GM21390 (cell line): ENCODE measurements around the gene NSF.
A peak's percentile ranks its signal among the peaks of the same experiment; 100 is the strongest.
"Not testable (repeated sequence)": the region's sequence is repeated elsewhere in the genome, so short reads cannot be mapped to it uniquely, and the experiment has no call there.

Experiments
- ATAC-seq: cut with Tn5 transposase; IDR thresholded peaks from one replicate; pipeline ENCODE4 v1.9.1; 2021; ENCODE audit not compliant: unreplicated experiment

The NSF gene

DNA sequence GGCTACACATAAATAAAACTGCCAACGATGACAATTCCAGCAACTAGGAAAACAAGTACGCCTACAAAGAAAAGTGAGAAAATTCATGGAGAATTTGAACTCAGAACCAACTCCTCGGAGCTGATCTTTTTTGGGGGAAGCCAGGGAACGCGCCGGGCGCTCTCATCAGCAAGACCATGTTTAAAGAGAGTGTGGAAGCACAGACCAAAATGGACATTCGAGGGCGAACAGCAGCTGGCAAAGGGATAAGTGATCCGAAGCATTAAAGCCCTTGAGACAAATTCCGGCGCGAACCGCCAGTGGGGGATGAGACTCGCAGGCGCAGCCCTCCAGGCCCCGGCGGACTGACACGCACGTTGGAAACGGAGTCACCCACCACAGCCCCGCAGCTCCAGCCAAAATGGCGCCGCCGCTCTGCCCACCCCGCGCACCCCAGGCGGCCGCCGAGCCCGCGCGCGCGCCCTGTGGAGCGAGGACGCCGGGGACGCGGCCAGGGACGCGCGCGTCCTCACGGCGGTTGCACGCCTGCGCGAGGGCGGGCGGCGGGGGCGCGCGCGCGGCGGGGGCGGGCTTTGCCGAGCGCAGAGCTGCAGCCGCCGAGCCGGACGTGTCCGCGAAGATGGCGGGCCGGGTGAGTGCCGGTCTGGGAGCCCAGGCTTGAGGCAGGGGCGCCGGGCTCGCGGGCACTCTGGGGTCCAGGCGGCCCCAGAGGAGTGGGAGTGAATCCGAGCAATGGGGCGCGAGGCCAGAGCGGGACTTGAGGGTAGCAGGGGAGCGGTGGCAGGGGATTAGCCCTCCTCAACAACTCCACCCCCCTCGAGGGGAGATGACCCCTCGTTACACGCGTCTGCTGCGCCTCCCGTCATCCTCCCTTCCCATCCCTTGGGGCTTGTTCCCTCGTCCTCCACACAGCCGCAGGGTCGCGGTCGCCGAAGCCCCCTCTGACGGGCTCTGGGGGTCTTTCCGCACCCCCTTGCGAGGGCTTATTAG lies at the start of gene NSF:
NSF (plus strand) TSS at position 513 of the 990 bp plus-strand sequence; CDS start at position 620, 107 bp downstream.
- peak; percentile 66 for ATAC-seq

DNA sequence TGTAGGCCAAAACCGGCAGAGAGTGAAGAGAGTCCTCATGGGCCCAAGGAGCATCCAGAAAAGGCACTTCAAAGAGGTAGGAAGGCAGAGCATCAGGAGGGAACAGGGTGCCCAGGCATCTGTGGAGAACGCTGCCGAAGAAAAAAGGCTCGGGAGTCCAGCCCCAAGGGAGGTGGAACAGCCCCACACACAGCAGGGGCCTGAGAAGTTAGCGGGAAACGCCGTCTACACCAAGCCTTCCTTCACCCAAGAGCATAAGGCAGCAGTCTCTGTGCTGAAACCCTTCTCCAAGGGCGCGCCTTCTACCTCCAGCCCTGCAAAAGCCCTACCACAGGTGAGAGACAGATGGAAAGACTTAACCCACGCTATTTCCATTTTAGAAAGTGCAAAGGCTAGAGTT lies 41.9 kb upstream of the NSF start:
- not testable (repeated sequence) for ATAC-seq

DNA sequence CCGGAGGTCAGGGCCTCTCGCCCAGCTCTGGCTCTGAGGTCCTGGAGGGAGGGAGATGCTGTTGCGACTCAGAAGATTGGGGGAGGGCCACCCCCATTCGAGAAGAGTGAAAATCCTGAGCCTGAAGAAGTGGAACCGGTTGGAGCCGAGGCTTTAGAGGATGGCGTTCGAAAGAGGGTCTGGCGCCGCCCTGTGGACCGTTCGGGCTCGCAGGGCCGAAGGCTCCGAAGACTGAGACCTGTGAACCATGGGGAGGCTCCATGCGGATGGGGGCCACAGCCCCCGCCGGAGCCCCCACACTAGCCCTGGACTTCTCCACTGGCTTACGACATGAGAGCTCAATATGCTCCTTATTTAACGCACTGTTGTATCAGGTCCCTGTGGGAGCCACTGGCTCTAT lies 31.3 kb upstream of the NSF start:
- ATAC-seq: not testable (repeated sequence)

GRCh38 chr17:46560048-46560447 lies 30.4 kb upstream of the NSF start:
- not testable (repeated sequence) for ATAC-seq

DNA sequence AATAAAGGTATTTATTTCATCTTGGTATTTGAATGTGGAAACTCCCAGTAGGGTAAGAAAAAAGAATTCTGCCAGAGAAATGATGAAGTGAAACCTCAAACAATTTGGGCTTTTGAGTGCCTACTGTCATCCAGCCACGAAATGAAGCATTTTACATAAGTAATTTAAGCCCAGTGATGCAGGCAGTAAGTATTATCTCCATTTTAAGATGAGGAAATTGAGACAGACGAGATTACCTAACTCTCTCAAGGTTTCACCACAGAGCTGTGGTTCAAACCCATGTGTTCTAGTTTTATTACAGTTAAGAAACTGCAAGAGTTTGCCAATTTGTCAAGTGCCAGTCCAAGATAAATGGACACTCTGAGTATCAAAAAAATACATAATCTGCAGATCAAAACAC lies 24.2 kb upstream of the NSF start:
- not testable (repeated sequence) for ATAC-seq

DNA sequence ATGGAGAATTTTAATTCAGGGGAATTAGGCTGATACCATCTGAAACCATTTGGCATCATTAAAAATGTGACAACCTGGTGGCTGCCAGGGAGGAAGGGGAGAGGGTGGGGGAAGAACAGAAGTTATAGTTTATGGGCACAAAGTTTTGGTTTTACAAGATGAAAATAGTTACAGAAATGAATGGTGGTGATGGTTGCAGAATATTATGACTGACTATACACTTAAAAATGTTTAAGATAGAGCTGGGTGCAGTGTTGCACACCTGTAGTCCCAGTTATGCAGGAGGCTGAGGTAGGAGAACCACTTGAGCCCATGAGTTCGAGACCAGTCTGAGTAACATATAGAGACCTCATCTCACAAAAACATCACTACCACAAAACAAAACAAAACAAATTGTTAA lies 23.5 kb upstream of the NSF start:
- not testable (repeated sequence) for ATAC-seq

DNA sequence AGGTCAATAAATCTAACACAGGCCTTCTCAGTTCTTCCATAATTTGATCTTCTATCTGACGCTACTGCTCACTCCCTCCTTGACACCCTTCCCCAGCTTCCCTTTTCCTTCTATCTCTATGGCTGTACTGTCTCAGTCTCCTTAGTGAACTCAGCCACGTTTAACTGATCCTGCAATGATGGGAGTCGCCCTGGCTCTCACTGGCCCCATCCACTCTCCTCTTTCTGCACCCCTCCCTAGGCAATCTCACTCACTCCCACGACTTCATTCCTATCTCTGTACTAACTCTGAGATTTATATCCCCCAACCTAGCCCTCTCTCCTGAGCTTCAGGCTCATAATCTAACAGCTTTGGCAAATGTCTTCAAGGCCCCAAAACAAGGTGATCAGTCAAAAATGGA lies 18.7 kb upstream of the NSF start:
- not testable (repeated sequence) for ATAC-seq

DNA sequence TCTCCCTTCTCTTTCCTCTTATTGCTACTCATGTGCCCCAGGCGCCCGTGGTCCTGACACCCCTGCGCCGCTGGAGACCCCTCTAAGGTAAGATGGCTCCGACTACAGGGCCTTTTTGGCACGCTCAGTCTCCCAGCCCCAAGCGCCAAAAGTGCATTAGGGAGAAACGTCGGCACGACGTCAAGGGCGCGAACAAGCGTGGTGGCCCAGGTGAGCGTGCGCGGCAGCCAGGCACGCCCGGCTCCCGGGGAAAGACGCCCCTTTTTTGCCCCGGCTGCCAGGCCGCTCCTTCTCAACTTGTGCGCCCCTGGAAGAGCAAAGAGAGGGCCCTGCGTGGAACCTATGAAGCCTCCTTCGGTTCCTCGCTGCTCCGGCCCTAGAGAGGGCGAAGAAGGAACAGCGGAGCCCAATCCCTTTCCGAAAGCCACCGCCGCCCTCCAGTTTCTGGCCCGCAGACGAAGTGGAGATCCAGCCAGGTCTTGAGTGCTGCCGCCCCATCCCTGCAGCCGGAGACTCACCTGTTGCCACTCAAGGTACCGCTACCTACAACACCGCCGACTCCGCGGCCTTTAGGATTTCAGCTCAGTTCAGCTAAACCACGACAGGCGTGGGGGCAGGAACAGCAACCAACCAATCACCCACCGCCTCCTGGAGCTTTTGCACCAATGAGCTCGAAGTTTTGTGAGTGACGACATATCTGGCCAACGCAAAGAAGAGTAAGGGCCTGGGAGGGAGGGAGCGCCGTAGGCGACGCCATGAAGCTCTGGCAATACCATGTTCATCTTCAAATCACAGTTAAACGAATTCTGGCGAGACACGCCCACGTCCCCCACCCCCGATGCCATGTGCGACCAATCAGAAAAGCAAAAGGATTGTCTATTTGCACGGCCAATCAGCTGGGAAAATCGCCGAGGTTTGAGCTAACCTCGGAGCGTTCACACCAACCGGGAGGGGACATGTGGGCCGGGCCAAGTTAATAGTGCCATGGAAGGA lies 11.1 kb upstream of the NSF start, which contains the start of gene ARL17A:
ARL17A (minus strand) TSS at position 609 of the 993 bp plus-strand sequence. CDS start 3,369 bp downstream, outside the sequence.
- peak; percentile 85 for ATAC-seq

GRCh38 chr17:46580082-46580481 lies 10.4 kb upstream of the NSF start:
- ATAC-seq: not testable (repeated sequence)

DNA sequence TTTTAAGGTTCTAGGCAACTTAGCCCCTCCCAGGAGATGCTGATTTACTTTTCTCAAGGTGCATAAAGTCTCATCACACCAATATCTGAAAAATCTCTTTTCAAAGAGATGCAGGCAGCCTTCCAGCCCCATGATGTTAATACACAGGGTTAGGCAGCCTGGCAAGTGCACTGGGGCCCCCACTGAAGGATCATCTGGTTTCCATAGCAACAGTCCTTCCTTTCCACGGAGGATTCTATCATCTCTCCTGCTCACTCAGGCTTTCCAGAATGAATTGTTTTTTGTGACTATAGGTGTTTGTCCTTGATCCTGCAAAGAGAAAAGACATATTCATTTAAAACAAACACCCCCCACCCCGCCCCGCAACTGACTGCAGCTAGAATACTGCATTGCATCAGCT lies 5.0 kb upstream of the NSF start:
- not testable (repeated sequence) for ATAC-seq

- not testable (repeated sequence) for ATAC-seq
Measured at GRCh38 chr17:46591332-46591731, 863 bp downstream of the NSF start.

- not testable (repeated sequence) for ATAC-seq
Measured at GRCh38 chr17:46598344-46598931, 8.0 kb downstream of the NSF start.

DNA sequence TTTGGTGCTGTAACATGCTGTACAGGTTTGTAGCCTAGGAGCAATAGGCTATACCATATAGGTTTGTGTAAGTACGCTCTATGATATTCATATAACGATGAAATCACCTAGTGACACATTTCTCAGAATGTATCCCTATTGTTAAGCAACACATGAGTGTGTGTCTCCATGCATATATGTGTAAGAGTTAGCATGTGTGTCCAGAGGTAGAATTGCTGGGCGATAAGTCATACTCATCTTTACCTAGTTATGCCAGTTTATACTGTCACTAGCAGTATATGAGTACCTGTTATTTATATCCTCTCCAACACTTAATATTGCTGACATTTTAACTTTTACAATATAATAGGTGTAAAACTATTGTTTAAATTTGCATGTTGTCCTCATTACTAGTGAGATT lies 10.3 kb downstream of the NSF start:
- not testable (repeated sequence) for ATAC-seq

DNA sequence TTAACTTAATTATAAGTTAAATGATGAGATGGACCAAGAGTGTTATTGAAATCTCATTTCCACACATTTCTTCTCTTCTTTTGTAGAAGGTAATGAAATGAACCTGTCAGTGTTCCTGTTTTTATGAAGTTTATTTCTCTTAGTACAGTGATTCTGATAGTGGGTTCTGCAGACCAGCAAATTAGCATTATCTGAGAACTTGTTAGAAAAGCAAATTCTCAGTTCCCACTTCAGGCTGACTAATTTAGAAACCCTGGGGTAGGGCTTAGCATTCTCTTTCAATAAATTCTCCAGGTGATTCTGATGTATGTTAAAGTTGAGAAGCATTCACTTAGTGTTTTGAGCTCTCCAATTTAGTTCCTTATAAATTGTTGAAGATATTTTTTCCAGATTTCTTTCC lies 12.7 kb downstream of the NSF start:
- ATAC-seq: not testable (repeated sequence)

- not testable (repeated sequence) for ATAC-seq
Measured at GRCh38 chr17:46611304-46611703, 20.8 kb downstream of the NSF start.

DNA sequence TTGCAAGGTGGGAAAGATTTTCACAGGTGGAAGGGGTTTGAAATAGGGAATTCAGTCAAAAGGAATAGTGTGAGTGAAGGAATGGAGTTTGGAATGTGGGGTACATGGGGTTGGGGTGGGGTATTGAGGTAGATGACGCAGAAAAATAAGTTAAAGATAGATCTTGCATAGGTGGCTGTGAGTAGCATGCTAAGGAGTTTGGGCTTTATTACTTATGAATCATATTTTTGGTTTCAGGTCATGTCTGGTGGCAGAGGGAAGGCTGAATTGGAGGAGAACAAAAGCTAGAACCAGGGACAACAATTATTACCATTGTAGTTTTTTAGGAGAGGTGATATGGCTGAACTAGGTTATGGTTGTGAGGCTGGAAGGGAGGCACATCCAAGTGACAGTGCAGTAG lies 23.4 kb downstream of the NSF start:
- not testable (repeated sequence) for ATAC-seq

GRCh38 chr17:46617121-46617520 lies 26.7 kb downstream of the NSF start:
- ATAC-seq: not testable (repeated sequence)

- ATAC-seq: not testable (repeated sequence)
Measured at GRCh38 chr17:46618975-46619374, 28.5 kb downstream of the NSF start.

DNA sequence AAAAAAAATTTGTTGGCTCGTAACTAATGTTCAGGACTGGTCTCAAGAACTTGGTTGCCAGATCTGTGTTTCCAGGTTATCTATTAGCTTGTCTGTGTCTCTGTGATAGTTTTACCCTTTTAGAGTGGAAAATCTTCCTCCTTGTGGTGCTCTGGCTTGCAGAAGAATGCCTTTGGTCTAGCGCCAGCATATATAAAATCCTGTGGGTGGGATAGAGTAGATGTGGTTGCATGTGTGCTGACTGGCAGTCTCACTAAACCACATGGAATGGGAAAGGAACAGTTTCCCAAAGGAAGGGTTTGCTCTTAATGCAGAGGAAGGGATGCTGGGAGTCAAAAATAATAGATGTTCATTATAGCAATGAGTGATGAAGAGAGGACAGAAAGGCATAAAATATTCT lies 33.3 kb downstream of the NSF start:
- not testable (repeated sequence) for ATAC-seq

DNA sequence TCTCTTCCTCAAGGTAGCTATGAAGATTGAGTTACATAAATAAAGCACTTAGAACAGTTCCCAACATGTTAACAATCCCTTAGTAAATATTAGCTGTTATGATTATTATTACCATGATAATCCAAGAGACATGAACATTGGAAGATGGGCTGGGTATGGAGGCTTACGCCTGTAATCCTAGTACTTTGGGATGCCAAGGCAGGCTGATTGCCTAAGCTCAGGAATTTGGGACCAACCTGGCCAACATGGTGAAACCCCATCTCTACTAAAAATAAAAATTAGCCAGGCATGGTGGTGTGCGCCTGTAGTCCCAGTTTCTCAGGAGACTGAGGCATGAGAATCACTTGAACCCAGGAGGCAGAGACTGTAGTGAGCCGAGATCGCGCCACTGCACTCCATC lies 34.3 kb downstream of the NSF start:
- not testable (repeated sequence) for ATAC-seq

DNA sequence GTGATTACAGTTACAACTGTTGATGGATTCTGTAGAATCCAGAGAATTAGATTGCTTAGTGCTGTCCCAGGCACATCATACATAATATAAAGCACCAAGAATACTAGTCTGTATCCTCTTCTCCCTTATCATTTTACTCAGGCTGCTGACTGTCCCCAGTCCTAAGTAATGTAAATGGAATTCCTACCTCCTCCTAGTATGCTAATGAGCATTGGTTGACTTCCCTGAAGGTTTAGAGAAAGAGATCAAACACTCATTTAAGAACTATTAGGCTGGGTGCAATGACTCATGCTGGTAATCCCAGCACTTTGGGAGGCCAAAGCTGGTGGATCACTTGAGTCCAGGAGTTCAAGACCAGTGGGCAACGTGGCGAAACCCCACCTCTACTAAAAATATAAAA lies 37.0 kb downstream of the NSF start:
- not testable (repeated sequence) for ATAC-seq
